ENCODE results near the gene DENND10. TPM values are rescaled to one million over a fixed set of nuclear protein-coding genes. Genes with fewer than 3 reads are reported as not detected.

Gene DENND10
- total RNA-seq, result 10 to 100 TPM; 46.2 to 57.7 TPM

DNA sequence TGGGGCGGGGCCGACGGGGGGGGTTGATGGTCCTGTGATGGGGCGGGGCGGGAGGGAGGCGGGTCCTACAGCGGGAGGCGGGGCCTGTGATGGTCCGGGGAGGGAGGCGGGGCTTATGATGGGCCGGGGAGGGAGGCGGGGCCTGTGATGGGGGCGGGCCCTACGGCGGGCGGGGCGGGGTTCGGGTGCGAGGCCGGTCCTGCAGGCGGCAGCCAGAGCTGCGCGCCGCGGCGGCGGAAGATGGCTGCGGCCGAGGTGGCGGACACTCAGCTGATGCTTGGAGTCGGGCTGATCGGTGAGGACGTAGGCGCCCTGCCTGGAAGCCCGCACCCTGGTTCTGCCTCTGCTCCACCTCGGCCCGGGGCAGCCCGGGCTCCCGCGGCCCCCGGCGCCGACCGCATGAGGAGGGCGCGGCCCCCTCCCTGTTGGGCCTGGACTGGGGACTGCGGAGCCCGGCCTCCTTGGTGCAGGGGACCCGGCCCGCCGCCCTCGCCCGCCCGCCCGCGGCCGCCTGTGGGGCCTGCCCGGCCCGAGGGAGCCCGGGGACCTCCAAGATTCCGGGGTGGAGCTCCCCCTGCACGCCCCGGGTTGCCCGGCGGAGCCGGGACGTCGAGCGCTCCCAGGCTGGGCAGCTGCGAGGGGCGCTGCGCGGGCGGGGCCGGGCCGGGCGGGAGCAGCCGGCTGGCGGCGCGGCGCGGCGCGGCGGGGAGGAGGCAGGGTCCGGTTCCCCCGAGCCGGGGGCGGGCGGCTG, at the start of gene DENND10:
DENND10 (plus strand) TSS at position 211 of the 751 bp plus-strand sequence; CDS start at position 241, 30 bp downstream.
- Mint-ChIP-seq H3K4me1 (ENCODE audit: low read depth in 2 of 2) (peaks cover 19 to 24% of the 10 kb centered on the region in 2 donors), H3K4me3 (peak within 1 kb of the TSS; percentile 87), H3K27me3 (no peaks in the 10 kb centered on the region), H3K9me3 (no peaks in the 10 kb centered on the region), H3K27ac (peak within 1 kb of the TSS; percentile 19 to 56), H3K36me3 (no peaks in the 10 kb centered on the region)
- ATAC-seq (peak; percentile 94 to 95), DNase-seq (ENCODE audit: low spot score) (peak; percentile 83)

DNA sequence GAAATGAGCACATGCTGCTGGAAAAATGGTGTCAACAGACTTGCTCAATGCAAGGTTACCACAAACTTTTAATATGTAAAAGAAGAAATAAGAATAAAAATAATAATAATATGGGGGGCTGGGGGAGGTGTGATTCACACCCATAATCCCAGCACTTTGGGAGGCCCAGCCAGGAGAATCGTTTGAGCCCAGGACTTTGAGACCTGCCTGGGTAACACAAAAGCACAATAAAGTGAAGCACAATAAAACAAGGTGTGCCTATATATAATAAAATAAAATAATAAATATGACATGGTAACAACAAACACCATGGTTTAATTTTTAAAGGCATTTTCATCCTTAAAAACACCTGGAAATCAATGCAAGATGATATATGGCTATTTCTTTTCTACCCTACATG, 48.4 kb upstream of the DENND10 start:
- H3K36me3 Mint-ChIP-seq, result peaks cover 63% of the 10 kb centered on the region
- no peaks in the 10 kb centered on the region for H3K9me3 Mint-ChIP-seq
- H3K4me3 Mint-ChIP-seq, result no peak overlapping the region
- H3K27ac Mint-ChIP-seq, result no peak overlapping the region
- peaks cover 13 to 20% of the 10 kb centered on the region in 2 donors for H3K4me1 Mint-ChIP-seq (ENCODE audit: low read depth in 2 of 2)
- H3K27me3 Mint-ChIP-seq, result no peaks in the 10 kb centered on the region
- DNase-seq (ENCODE audit: low spot score), result no peak
- no peak for ATAC-seq

- ATAC-seq (no peak), DNase-seq (ENCODE audit: low spot score) (no peak)
- Mint-ChIP-seq H3K4me1 (ENCODE audit: low read depth in 2 of 2) (peaks cover 13 to 22% of the 10 kb centered on the region in 2 donors), H3K4me3 (no peak overlapping the region), H3K27me3 (no peaks in the 10 kb centered on the region), H3K9me3 (no peaks in the 10 kb centered on the region), H3K36me3 (peaks cover 64% of the 10 kb centered on the region), H3K27ac (no peak overlapping the region)
Measured at GRCh38 chr10:119058010-119058409, 45.9 kb upstream of the DENND10 start.

GRCh38 chr10:119059557-119059956, 44.4 kb upstream of the DENND10 start:
- Mint-ChIP-seq H3K4me1 (ENCODE audit: low read depth in 2 of 2) (peaks cover 17 to 24% of the 10 kb centered on the region in 2 donors), H3K27me3 (no peaks in the 10 kb centered on the region), H3K9me3 (no peaks in the 10 kb centered on the region), H3K4me3 (no peak overlapping the region), H3K36me3 (peaks cover 72% of the 10 kb centered on the region), H3K27ac (no peak overlapping the region)
- DNase-seq (ENCODE audit: low spot score) (no peak), ATAC-seq (no peak)

DNA sequence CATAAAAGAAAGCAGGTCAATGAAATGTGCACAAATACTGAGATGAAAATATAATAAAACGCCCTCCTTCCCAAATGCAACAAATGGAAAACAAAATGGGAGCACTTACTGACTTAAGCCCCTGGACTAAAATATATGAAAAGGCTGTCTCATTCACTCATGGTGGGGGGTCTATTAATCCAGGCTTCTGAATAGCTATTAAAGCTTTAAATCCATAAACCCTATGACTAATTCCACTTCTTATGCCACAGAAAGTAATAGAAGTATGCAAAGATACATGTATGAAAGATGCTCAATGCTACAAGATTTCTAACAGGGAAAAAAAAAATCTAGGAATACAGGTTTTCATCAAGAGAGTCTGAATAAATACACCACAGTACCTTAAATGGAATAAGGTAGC, 43.8 kb upstream of the DENND10 start:
- peaks cover 73% of the 10 kb centered on the region for H3K36me3 Mint-ChIP-seq
- ATAC-seq (no peak), DNase-seq (ENCODE audit: low spot score) (no peak)
- H3K4me1 Mint-ChIP-seq (ENCODE audit: low read depth in 2 of 2), result peaks cover 22 to 27% of the 10 kb centered on the region in 2 donors
- no peak overlapping the region for H3K4me3 Mint-ChIP-seq
- H3K27ac Mint-ChIP-seq, result no peak overlapping the region
- H3K9me3 Mint-ChIP-seq, result no peaks in the 10 kb centered on the region
- no peaks in the 10 kb centered on the region for H3K27me3 Mint-ChIP-seq

- peak overlapping the region in 1 of 2 donors; percentile 22 for H3K27ac Mint-ChIP-seq
- peaks cover 71% of the 10 kb centered on the region for H3K36me3 Mint-ChIP-seq
- H3K27me3 Mint-ChIP-seq, result no peaks in the 10 kb centered on the region
- H3K9me3 Mint-ChIP-seq, result no peaks in the 10 kb centered on the region
- ATAC-seq (no peak), DNase-seq (ENCODE audit: low spot score) (no peak)
- peaks cover 27 to 31% of the 10 kb centered on the region in 2 donors for H3K4me1 Mint-ChIP-seq (ENCODE audit: low read depth in 2 of 2)
- H3K4me3 Mint-ChIP-seq, result no peak overlapping the region
Measured at GRCh38 chr10:119061352-119061751, 42.6 kb upstream of the DENND10 start.

- peaks cover 23 to 31% of the 10 kb centered on the region in 2 donors for H3K4me1 Mint-ChIP-seq (ENCODE audit: low read depth in 2 of 2)
- no peak for ATAC-seq
- DNase-seq (ENCODE audit: low spot score), result no peak
- H3K4me3 Mint-ChIP-seq, result no peak overlapping the region
- H3K36me3 Mint-ChIP-seq, result peaks cover 66% of the 10 kb centered on the region
- H3K27ac Mint-ChIP-seq, result peak overlapping the region in 1 of 2 donors; percentile 22
- H3K9me3 Mint-ChIP-seq, result no peaks in the 10 kb centered on the region
- no peaks in the 10 kb centered on the region for H3K27me3 Mint-ChIP-seq
Measured at GRCh38 chr10:119061926-119062325, 42.0 kb upstream of the DENND10 start.

GRCh38 chr10:119070395-119071165, 33.3 kb upstream of the DENND10 start:
- H3K27me3 Mint-ChIP-seq, result no peaks in the 10 kb centered on the region
- H3K4me1 Mint-ChIP-seq (ENCODE audit: low read depth in 2 of 2), result peaks cover 13 to 17% of the 10 kb centered on the region in 2 donors
- H3K4me3 Mint-ChIP-seq, result no peak overlapping the region
- ATAC-seq (no peak), DNase-seq (ENCODE audit: low spot score) (no peak)
- no peaks in the 10 kb centered on the region for H3K9me3 Mint-ChIP-seq
- H3K36me3 Mint-ChIP-seq, result peaks cover 31% of the 10 kb centered on the region
- no peak overlapping the region for H3K27ac Mint-ChIP-seq

DNA sequence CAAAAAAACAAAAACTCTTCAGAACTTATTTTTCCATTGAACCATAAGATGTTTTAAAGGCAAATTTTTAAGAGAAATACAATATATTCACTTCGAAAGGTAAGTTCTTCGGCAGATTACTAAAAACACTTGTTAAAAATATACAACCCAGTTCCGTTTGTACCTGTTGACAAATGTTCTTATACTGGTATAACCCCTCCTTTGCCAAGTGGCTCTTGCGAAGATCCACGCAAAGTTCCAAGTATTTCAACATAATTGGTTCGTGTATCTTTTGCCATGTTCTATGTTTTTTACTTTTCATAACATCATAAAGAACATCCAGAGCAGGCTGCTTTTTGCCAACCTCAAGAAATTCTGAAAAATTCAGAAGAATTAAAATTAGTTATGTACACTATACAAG, 30.3 kb upstream of the DENND10 start:
- Mint-ChIP-seq H3K27ac (peak overlapping the region; percentile 69 to 79), H3K4me1 (ENCODE audit: low read depth in 2 of 2) (peaks cover 19 to 33% of the 10 kb centered on the region in 2 donors), H3K9me3 (no peaks in the 10 kb centered on the region), H3K36me3 (peaks cover 27% of the 10 kb centered on the region), H3K27me3 (no peaks in the 10 kb centered on the region), H3K4me3 (peak overlapping the region; percentile 20)
- ATAC-seq (no peak), DNase-seq (ENCODE audit: low spot score) (no peak)

GRCh38 chr10:119078422-119079179, 25.3 kb upstream of the DENND10 start:
- no peak for DNase-seq (ENCODE audit: low spot score)
- Mint-ChIP-seq H3K4me3 (peak overlapping the region; percentile 91), H3K4me1 (ENCODE audit: low read depth in 2 of 2) (peaks cover 24 to 38% of the 10 kb centered on the region in 2 donors), H3K9me3 (no peaks in the 10 kb centered on the region), H3K36me3 (peaks cover 16% of the 10 kb centered on the region), H3K27ac (peak overlapping the region; percentile 95 to 98), H3K27me3 (no peaks in the 10 kb centered on the region)
- ATAC-seq, result no peak

GRCh38 chr10:119079599-119080520, 24.1 kb upstream of the DENND10 start:
- Mint-ChIP-seq H3K4me1 (ENCODE audit: low read depth in 2 of 2) (peaks cover 24 to 33% of the 10 kb centered on the region in 2 donors), H3K27ac (peak overlapping the region; percentile 95 to 98), H3K36me3 (peaks cover 16% of the 10 kb centered on the region), H3K4me3 (peak overlapping the region; percentile 91), H3K27me3 (no peaks in the 10 kb centered on the region), H3K9me3 (no peaks in the 10 kb centered on the region)
- ATAC-seq (peak; percentile 82 to 83), DNase-seq (ENCODE audit: low spot score) (peak; percentile 86)

DNA sequence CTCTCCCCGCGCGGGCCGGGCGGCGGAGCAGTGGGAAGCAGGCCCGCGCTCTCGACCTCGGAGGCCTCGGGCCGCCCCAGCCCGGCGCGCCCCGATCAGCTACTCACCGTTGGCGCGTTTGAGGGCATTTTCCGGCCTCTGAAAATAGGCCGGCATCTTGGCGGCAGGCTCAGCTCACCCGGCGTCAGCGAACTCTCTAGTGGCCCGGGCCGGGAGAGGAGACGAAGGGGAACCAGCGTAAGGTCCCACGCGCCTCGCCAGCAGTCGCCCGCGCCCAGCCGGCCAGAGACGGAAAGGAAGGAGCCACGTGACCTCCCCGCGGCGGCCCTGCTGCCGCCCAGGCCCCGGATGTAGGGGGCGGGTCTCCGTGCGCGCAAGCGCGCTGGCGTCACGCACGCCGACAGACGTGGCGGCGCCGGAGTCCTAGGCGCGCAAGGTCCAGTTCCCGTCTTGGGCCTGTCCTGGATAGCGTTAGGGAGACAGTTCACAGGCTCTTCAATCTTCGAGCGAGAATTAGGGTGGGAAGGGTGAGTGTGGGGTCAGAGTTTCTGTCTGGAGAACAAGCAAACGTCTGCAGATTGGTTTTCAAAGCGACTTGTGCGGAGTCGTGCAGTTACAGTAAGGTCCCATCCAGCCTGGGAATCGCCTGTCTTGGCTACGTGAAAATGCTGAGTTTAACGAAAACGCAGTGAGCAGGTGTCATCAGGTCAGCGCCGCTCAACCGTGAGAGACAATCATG, 23.2 kb upstream of the DENND10 start, which contains the start of gene EIF3A:
EIF3A (minus strand) TSS at position 297 of the 739 bp plus-strand sequence; CDS start at position 156, 141 bp downstream.
- H3K9me3 Mint-ChIP-seq, result no peaks in the 10 kb centered on the region
- DNase-seq (ENCODE audit: low spot score) (peak; percentile 95), ATAC-seq (peak; percentile 95 to 96)
- peaks cover 24 to 37% of the 10 kb centered on the region in 2 donors for H3K4me1 Mint-ChIP-seq (ENCODE audit: low read depth in 2 of 2)
- peak within 1 kb of the TSS; percentile 91 for H3K4me3 Mint-ChIP-seq
- no peaks in the 10 kb centered on the region for H3K27me3 Mint-ChIP-seq
- peak within 1 kb of the TSS; percentile 95 to 98 for H3K27ac Mint-ChIP-seq
- H3K36me3 Mint-ChIP-seq, result peaks cover 16% of the 10 kb centered on the region

All from natural killer cell treated with Interleukin-12 subunit alpha and Interleukin-12 subunit beta and Interleukin-15 and Interleukin-18, amount 100 ng/mL, for 72 hours (primary cell).